GM23338 (cell line): Measurements from ENCODE around the gene SRGAP3.

ENCODE experiments used
- CTCF ChIP-seq, 2 experiments: fragments of 200-600 bp in 1 of 2; sonication (generic) in 1 of 2; conservative IDR thresholded peaks; 2 replicates each; pipeline versions ENCODE4 v1.5.1 to v1.6.1; 2016 to 2017; ENCODE audit warnings: antibody characterized with exemption in 2 of 2, low read depth in 2 of 2, mild to moderate bottlenecking in 2 of 2, moderate library complexity in 1 of 2
- EZH2 ChIP-seq: fragments of 200-600 bp; sonication (generic); IDR thresholded peaks from one replicate; pipeline ENCODE4 v1.8.0; 2017; ENCODE audit warnings: antibody characterized with exemption, mild to moderate bottlenecking, low read depth; ENCODE audit not compliant: unreplicated experiment

GRCh38 chr3:8967553-8967952, 281.9 kb downstream of the SRGAP3 start:
- TF ChIP-seq CTCF (conservative IDR thresholded peaks at IDR 0.05; ENCODE audit: low read depth in 2 of 2) = no peak
- no peak for TF ChIP-seq EZH2
